HG02798 (cell line): ENCODE results near the gene ATXN8OS.
A peak's percentile ranks its signal among the peaks of the same experiment; 100 is the strongest.
"Not testable (repeated sequence)": the region's sequence is repeated elsewhere in the genome, so short reads cannot be mapped to it uniquely, and the experiment has no call there.

ENCODE experiments used
- ATAC-seq: cut with Tn5 transposase; IDR thresholded peaks from one replicate; pipeline ENCODE4 v1.9.1; 2021; ENCODE audit warnings: mild to moderate bottlenecking; ENCODE audit not compliant: unreplicated experiment, poor library complexity

Gene ATXN8OS

GRCh38 chr13:70107498-70108281, at the start of gene ATXN8OS:
Gene ATXN8OS (plus strand): TSS chr13:70107826.
- ATAC-seq = no peak

- ATAC-seq = no peak
These were observed 27.6 kb upstream of the ATXN8OS start for GRCh38 chr13:70080012-70080411.

GRCh38 chr13:70087247-70087646, 20.4 kb upstream of the ATXN8OS start:
- ATAC-seq = no peak

GRCh38 chr13:70088926-70089325, 18.7 kb upstream of the ATXN8OS start:
- no peak for ATAC-seq

- peak; percentile 52 for ATAC-seq
These were observed 17.4 kb upstream of the ATXN8OS start for GRCh38 chr13:70090036-70090723.

- ATAC-seq = no peak
These were observed 9.0 kb upstream of the ATXN8OS start for GRCh38 chr13:70098669-70099068.

GRCh38 chr13:70104481-70104880, 3.1 kb upstream of the ATXN8OS start:
- no peak for ATAC-seq

GRCh38 chr13:70107125-70107497, 515 bp upstream of the ATXN8OS start:
- ATAC-seq = no peak

- ATAC-seq = no peak
These were observed 905 bp downstream of the ATXN8OS start, which contains the start of gene KLHL1 for GRCh38 chr13:70108356-70109105. Gene KLHL1 (minus strand): TSS chr13:70108452. CDS start chr13:70107699, 753 bp downstream.

GRCh38 chr13:70117338-70117905, 9.8 kb downstream of the ATXN8OS start:
- ATAC-seq = no peak

GRCh38 chr13:70125693-70126092, 18.1 kb downstream of the ATXN8OS start:
- no peak for ATAC-seq

GRCh38 chr13:70128098-70128497, 20.5 kb downstream of the ATXN8OS start:
- ATAC-seq = no peak

- not testable (repeated sequence) for ATAC-seq
These were observed 35.0 kb downstream of the ATXN8OS start for GRCh38 chr13:70142658-70143057.

GRCh38 chr13:70162141-70162540, 54.5 kb downstream of the ATXN8OS start:
- no peak for ATAC-seq

GRCh38 chr13:70170689-70171088, 63.1 kb downstream of the ATXN8OS start:
- ATAC-seq = no peak

- ATAC-seq = no peak
These were observed 63.5 kb downstream of the ATXN8OS start for GRCh38 chr13:70171151-70171550.

- no peak for ATAC-seq
These were observed 65.4 kb downstream of the ATXN8OS start for GRCh38 chr13:70172946-70173597.

- no peak for ATAC-seq
These were observed 66.0 kb downstream of the ATXN8OS start for GRCh38 chr13:70173598-70173959.

- no peak for ATAC-seq
These were observed 70.7 kb downstream of the ATXN8OS start for GRCh38 chr13:70178346-70178745.
